GM12801 (cell line): Measurements from ENCODE around the gene CCDC88C.

Experiments used
- CTCF ChIP-seq: IDR thresholded peaks from one replicate; pipeline ENCODE4 v1.5.1; 2011; ENCODE audit warnings: control low read depth; ENCODE audit not compliant: insufficient read length; ENCODE audit errors: extremely low read depth

CCDC88C gene

DNA sequence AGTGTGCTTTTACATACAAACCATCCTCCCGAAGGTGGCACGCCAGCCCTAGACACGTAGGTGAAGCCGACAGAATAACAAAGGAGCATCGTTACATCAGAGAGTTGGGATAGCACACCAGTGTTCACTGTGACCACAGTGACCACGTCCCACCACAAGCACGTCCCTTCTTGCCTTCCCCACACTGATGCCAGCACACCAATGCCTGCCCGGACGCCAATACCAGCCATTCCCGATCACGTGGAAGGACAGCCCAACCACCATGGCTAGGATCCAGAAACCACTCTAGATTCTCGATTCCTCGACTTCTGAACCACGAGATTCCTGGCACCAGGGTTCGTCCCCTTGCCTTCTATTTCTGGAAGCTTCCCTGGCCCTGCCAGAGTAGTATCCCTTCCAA lies 125.1 kb downstream of the CCDC88C start:
- TF ChIP-seq CTCF: no peak

DNA sequence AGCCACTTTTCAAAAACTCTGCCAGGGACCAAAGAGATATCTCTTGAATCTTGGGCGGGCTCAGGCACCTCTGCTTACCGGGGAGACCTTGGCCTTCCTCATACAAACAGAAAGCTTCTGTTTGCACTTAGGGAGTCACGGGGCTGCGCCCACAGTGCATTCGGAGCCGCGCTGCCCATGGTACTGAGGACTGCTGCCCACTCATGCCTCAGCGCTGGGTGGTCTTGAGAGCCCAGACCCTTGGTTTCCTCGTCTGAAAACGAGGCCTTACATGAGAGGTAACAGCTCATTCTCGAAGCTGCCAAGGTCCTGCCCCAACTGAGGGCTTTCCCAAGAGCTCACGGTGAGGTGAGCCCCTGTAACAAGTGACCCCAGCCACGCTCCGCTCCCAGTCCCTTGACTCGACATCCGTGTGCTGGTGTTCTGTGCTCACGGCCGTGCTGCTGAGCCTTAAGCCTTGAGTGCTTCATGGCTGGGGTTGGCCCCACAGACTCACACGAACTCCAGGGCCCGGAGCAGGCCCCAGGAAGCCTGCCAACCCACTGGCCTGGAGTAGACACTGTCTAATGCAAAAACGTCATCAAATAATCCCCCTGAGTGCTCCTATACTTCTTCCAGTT lies 125.7 kb downstream of the CCDC88C start:
- TF ChIP-seq CTCF: no peak

DNA sequence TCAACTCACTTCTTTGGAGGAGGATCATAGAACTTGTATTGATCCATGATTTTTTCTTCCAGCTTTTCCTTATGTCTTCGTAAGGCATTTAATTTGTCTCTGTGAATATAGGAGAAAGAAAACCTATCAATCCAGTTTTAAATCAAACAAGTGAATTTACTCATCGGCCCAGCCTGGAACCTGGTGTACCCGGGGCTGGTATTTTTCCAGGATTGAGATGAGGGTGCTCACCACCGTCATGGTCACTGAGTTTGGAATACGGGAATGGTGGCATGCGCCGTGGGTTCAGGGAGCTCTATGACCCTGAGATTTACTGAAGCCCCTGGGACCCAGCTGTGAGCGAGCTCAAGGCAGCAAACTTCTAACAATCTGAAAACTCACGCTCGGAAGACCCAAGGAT lies 126.6 kb downstream of the CCDC88C start:
- TF ChIP-seq CTCF: no peak

DNA sequence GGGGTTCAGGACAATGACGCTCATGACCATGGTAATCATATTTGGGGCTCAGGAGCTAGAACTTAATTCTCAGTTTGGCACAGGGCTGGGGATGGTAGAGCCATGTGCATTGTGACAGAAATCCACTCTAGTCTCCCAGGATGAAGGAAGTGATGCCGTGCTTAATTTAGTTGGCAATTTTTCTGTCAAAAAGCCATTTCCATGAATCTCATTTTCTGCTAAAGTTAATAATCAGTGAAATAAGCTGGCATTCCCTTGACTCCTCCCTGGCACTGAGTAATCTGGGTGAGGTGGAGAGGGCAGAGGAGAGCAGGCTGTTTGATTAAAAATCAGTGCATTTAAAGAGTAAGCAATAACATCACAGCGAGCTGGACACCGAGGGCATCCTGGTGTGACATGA lies 128.2 kb downstream of the CCDC88C start:
- TF ChIP-seq CTCF: no peak

DNA sequence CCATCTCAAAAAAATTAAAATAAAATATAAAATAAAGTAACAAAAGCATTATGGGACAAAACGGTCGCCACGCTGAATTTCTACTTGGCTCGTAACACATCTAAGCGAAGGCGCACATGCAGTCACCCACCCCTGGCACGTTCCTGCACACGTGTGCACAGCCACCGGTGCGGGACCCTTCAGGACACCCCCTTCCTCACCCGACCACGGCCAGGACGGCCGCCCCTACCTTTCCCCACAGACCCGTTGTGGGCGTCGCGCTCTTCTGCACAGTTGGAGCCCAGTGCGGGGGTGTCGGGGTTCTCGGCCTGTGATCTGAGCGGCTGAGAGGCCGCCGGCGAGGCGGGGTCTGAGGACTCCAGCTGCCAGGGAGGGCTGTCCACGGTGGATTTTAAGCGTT lies 128.7 kb downstream of the CCDC88C start:
- TF ChIP-seq CTCF: no peak

- no peak for TF ChIP-seq CTCF
Observed at GRCh38 chr14:91286530-91286937, 131.1 kb downstream of the CCDC88C start.

DNA sequence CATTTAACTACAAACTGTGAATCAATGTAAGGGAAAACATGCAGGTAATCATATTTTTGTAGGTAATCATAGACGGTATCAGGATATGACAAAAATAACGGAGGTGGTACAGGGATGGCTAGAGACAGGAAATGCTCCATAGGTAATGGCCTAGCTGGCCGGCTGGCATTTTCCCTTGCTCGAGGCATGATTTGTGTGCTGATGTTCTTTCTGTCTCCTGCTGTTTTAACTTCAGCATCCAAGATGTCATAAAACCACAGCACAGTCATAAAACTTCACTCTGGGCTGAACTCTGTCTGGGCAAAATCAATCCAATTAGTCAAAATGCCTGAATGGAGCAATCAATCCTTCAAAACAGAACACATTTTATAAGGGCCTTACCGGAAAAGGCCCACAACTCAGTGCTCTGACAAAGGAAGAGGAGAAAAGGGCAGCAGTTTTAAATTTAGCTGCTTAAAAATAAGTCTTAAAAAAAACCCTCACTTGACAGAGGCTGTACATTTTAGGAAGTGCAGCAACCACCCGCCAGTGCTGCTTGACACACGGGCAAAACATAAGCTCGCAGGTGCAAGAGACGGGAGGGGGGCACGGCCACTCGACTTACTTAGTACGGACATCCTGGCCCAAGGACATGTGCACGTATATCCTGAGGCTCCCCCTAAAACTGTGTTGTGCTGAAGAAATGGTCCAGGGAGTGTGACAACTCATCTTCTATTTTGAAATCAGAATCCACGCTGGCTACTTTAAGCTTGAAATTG lies 132.7 kb downstream of the CCDC88C start:
- TF ChIP-seq CTCF: no peak
